ENCODE measurements around the gene SPATA20. TPM values are rescaled to one million over a fixed set of nuclear protein-coding genes. Genes with fewer than 3 reads are reported as not detected.

The SPATA20 gene
- total and polyA plus RNA-seq, 7 donors = 4.8 to 25.8 (median 16.7) TPM

DNA sequence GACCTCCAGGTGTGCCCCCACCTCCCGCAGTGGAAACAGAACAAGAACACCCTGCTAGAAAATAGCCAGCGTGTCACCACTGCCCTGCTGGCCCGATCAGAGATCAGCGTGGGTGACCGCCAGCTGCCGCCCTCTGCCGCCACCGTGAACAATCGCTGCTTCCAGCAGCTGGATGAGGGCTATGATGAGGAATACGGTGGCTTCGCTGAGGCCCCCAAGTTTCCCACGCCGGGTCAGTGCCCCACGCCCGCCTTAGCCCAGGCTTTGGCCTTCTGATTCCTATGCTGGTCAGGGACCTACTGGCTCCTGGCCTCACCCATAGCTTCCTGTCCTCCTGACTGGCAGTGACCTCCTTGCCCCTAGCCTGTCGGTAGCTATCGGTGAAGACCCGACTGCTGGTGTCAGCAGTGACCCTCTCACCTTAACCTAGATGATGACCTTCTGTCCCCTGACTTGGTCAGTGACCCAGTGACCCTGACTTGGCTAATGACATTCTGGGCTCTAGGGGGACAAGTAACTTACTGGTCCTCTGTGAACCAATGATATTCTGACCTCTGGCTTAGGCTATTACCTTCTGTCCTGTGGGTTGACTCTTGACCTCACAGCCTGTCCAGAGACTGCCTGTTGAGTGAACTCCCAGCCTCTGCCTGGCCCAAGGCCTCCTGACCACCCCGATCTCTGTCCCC lies 2.4 kb downstream of the SPATA20 start:
- WGBS, 3 donors = 69 to 75% (median 69%) methylated on average over 19 of the region's 19 CpGs
- Histone ChIP-seq H3K36me3 (ENCODE audit: insufficient read depth in 1 of 2, low read depth in 1 of 2) (peaks cover 0 to 16% of the 10 kb centered on the region in 2 donors), H3K4me1 (no peaks in the 10 kb centered on the region), H3K27me3 (ENCODE audit: insufficient read depth in 3 of 3, low read length in 2 of 3) (no peaks in the 10 kb centered on the region), H3K4me3 (no peak overlapping the region), H3K27ac (no peak overlapping the region), H3K9me3 (no peaks in the 10 kb centered on the region)
- ATAC-seq (no peak), DNase-seq (no peak)
- intact Hi-C loops (cut with DNase I) = loop anchor here (1.0 to 5.0 kb wide), 5 partner anchors 67 to 293 kb away; no protein-coding TSS in a partner anchor
- TF ChIP-seq, protein P1, sequence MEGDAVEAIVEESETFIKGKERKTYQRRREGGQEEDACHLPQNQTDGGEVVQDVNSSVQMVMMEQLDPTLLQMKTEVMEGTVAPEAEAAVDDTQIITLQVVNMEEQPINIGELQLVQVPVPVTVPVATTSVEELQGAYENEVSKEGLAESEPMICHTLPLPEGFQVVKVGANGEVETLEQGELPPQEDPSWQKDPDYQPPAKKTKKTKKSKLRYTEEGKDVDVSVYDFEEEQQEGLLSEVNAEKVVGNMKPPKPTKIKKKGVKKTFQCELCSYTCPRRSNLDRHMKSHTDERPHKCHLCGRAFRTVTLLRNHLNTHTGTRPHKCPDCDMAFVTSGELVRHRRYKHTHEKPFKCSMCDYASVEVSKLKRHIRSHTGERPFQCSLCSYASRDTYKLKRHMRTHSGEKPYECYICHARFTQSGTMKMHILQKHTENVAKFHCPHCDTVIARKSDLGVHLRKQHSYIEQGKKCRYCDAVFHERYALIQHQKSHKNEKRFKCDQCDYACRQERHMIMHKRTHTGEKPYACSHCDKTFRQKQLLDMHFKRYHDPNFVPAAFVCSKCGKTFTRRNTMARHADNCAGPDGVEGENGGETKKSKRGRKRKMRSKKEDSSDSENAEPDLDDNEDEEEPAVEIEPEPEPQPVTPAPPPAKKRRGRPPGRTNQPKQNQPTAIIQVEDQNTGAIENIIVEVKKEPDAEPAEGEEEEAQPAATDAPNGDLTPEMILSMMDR (IDR thresholded peaks at IDR 0.05) = no peak

DNA sequence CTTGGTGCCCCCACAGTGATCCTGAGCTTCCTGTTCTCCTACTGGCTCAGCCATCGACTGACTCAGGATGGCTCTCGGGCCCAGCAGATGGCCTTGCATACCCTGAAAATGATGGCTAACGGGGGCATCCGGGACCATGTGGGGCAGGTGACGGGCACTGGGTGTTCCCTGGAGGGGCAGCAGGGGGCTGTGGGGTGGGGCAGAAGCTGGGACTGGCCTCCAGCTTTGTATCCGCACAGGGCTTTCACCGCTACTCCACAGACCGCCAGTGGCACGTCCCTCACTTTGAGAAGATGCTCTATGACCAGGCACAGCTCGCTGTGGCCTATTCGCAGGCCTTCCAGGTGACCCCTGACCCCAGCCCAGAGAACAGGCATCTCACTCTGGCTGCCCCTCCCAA lies 3.0 kb downstream of the SPATA20 start:
- H3K4me1 ChIP-seq = no peaks in the 10 kb centered on the region
- no peak overlapping the region for H3K27ac ChIP-seq
- peaks cover 0 to 16% of the 10 kb centered on the region in 2 donors for H3K36me3 ChIP-seq (ENCODE audit: insufficient read depth in 1 of 2, low read depth in 1 of 2)
- WGBS, 3 donors = 89 to 93% (median 91%) methylated on average over 11 of the region's 11 CpGs
- H3K9me3 ChIP-seq = no peaks in the 10 kb centered on the region
- intact Hi-C loops (cut with DNase I) = loop anchor here (1.0 to 5.0 kb wide), 6 partner anchors 68 to 292 kb away; no protein-coding TSS in a partner anchor
- no peak overlapping the region for H3K4me3 ChIP-seq
- H3K27me3 ChIP-seq (ENCODE audit: insufficient read depth in 3 of 3, low read length in 2 of 3) = no peaks in the 10 kb centered on the region
- ATAC-seq (no peak), DNase-seq (no peak)
- TF ChIP-seq, protein P1 (IDR thresholded peaks at IDR 0.05) = no peak

DNA sequence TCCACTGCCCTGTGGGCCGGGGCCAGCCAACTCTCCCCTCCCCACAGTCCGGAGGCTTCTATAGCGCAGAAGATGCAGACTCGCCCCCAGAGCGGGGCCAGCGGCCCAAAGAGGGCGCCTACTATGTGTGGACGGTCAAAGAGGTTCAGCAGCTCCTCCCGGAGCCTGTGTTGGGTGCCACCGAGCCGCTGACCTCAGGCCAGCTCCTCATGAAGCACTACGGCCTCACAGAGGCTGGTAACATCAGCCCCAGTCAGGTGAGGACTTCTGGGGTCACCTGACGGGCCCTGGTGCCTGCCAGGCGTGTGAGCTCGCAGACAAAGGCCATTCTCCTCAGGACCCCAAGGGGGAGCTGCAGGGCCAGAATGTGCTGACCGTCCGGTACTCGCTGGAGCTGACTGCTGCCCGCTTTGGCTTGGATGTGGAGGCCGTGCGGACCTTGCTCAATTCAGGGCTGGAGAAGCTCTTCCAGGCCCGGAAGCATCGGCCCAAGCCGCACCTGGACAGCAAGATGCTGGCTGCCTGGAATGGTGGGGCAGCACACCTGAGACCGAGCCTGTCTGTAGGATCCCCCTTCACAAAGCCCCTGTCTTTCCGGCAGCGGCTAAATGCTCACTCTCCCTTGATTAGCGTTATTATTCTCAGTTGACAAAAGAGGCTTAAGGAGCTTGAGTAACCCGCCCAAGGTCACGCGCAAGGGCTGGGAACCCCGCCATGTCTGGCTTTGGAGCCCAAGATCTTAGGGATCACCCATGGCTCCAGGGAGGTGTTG lies 3.9 kb downstream of the SPATA20 start:
- Histone ChIP-seq H3K4me1 (no peaks in the 10 kb centered on the region), H3K9me3 (no peaks in the 10 kb centered on the region), H3K27ac (no peak overlapping the region), H3K36me3 (ENCODE audit: insufficient read depth in 1 of 2, low read depth in 1 of 2) (peaks cover 0 to 24% of the 10 kb centered on the region in 2 donors), H3K4me3 (no peak overlapping the region), H3K27me3 (ENCODE audit: insufficient read depth in 3 of 3, low read length in 2 of 3) (peaks cover 0 to under 1% (median 0%) of the 10 kb centered on the region in 3 donors)
- TF ChIP-seq, protein P1 (IDR thresholded peaks at IDR 0.05) = peak; percentile 74
- intact Hi-C loops (cut with DNase I) = loop anchor here in 1 of 2 donors (5.0 kb wide), 1 partner anchor 131 kb away; no protein-coding TSS in a partner anchor
- 61 to 65% (median 63%) methylated on average over 32 of the region's 32 CpGs for WGBS, 3 donors
- ATAC-seq (peak; percentile 61 to 81 (median 70)), DNase-seq (peak; percentile 86 to 90)

DNA sequence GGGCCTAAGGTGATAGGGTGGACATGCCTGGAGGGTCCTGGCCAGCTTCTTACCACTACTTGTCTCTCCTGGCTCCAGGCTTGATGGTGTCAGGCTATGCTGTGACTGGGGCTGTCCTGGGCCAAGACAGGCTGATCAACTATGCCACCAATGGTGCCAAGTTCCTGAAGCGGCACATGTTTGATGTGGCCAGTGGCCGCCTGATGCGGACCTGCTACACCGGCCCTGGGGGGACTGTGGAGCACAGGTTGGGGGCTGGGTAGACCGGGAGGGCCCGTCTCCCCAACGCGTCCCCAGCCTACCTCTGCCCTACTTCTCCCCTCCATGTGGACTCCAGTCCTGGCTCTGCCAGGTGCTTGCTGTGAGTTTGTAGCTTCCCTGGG lies 4.5 kb downstream of the SPATA20 start:
- intact Hi-C loops (cut with DNase I) = loop anchor here in 1 of 2 donors (5.0 kb wide), 1 partner anchor 131 kb away; no protein-coding TSS in a partner anchor
- ATAC-seq (no peak), DNase-seq (no peak)
- WGBS, 3 donors = 78 to 96% (median 89%) methylated on average over 6 to 8 of the region's 8 CpGs
- peaks cover 0 to 24% of the 10 kb centered on the region in 2 donors for H3K36me3 ChIP-seq (ENCODE audit: insufficient read depth in 1 of 2, low read depth in 1 of 2)
- TF ChIP-seq, protein P1 (IDR thresholded peaks at IDR 0.05) = no peak
- no peaks in the 10 kb centered on the region for H3K4me1 ChIP-seq
- no peaks in the 10 kb centered on the region for H3K9me3 ChIP-seq
- peaks cover 0 to 4% (median 0%) of the 10 kb centered on the region in 3 donors for H3K27me3 ChIP-seq (ENCODE audit: insufficient read depth in 3 of 3, low read length in 2 of 3)
- H3K4me3 ChIP-seq = no peak overlapping the region
- H3K27ac ChIP-seq = no peak overlapping the region

Data from psoas muscle (tissue), 8 donors.